NCI-H526 treated with DMSO at 0.1 percent for 48 hours (cell line): Measurements from ENCODE around the gene NPLOC4.

Experiments
- DNase-seq: peaks from one replicate; lab custom pipeline; 2025; lab: John Stamatoyannopoulos, UW

The NPLOC4 gene

DNA sequence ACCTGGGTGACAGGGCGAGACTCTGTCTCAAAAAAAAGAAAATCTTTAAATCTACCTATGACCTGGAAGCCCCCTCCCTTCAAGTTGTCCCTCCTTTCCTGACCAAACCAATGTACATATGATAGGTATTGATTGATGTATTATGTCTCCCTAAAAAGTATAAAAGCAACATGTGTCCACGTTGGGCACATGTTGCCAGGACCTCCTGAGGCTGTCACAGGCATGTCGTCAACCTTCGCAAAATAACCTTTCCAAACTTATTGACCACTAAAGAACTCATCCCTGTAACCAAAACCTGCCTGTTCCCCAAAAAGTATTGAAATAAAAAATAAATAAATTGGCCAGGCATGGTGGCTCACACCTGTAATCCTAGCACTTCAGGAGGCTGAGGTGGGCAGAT, 25.1 kb upstream of the NPLOC4 start:
- DNase-seq = no peak

DNA sequence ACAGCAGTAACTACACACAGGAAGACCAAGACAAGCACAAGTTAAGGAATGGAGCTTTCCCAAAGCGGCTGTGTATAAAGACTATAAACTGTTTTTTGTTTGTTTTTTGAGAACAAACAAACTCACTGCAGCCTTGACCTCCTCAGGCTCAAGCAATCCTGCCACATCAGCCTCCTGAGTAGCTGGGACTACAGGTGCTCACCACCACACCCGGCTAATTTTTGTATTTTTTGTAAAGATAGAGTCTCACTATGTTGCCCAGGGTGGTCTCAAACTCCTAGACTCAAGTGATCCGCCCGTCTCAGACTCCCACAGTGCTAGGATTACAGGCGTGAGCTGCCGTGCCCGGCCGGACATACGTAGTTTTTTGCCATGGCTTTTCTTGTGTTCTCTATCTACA, 23.5 kb upstream of the NPLOC4 start:
- DNase-seq = no peak

DNA sequence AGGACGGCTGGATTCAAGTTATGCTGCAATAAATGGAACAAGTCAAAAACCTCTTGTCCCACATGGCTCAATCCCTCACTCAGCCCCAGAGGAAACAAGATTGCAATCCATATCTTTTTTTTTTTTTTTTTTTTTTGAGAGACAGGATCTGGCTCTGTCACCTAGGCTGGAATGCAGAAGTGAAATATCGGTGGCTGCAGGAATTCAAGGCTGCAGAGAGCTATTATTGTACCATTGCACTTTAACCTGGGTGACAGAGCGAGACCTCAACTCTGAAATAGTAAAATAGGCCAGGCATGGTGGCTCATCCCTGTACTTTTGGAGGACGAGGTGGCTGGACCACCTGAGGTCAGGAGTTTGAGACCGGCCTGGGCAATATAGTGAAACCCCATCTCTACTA, 22.1 kb upstream of the NPLOC4 start:
- no peak for DNase-seq

DNA sequence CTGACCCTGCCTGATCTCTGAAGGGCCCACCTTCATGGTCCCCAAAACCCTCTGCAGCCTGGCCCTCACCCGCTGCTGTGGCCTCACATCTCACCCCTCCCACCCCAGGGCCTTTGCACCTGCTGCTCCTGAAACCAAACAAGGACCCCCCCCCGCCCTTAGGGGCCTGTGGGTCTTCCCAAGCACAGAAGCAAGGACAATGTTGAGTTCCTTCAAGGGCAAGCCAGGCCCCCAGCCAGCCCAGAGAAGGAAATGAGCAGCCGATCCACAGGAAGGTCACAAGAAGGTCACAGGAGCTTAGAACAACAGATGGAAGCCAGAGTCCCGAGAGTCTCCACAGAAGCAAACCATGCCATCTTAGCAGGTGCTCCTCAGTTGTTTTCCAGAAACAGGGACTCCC, 19.9 kb upstream of the NPLOC4 start:
- DNase-seq = no peak

- no peak for DNase-seq
Measured at GRCh38 chr17:81656118-81656743, 19.3 kb upstream of the NPLOC4 start, which contains the start of gene PDE6G. TSS of gene PDE6G (minus strand) at chr17:81656542. CDS start at chr17:81653305, 3,237 bp downstream.

GRCh38 chr17:81655378-81656117, 18.6 kb upstream of the NPLOC4 start:
- no peak for DNase-seq

DNA sequence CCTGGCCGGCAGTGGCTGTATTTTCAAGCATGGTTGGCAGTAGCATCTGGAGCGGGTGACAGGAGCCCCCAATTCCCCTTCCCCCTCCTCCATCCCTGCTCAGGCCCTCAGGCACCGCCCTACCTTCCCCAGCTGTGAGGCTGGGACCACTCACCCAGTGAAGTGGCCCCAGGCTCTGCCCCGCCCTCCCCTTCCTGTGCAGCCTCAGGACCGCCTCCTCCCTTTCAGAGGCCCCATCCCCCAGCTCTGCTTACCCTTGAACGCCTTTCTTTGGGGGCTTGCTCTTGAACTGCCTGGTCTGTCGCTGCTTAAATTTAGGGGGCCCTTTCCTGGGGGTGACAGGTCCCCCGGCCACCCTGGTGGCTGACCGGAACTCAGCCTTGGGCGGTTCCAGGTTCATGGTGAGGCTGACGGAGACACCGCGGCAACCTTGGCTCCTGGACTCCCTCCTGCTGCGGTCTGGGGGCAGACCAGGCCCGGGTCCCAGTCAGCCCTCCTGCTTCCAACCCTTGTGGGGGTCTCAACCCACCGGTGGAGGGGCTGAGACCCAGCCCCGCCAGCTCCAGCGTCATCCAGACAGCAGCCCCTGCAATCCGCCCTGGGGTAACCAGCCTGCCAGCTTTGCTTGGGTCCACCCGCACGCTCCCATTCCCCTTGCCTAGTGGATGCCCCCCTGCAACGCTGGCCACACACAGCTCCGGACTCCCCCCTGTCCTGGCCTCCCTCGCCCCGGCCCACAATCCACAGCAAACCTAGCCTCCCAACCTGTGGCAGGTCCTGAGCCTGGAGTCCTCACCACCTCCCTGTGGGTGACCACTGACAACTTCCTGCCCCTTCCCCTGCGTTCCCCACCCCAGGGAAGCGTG, 16.2 kb upstream of the NPLOC4 start:
- DNase-seq = no peak

GRCh38 chr17:81651692-81652091, 14.8 kb upstream of the NPLOC4 start:
- no peak for DNase-seq

DNA sequence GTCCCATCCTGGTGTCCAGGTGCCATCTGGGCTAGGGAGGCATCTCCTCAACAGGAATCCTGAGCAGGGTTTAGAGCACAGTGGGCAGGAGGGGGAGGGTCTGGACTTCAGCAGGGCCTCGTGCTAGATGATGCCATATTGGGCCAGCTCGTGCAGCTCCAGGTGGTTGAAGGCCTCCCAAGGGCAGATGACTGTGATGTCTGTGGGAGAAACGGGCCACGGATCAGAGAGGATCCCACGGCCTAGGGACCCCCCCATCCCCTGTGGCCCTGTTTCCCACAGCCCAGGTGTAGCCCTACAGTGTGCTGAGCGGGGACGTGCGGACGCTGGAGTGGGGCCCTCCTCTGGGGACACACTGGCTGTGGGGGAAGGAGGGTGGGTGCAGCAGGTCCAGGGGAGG, 14.0 kb upstream of the NPLOC4 start:
- no peak for DNase-seq

DNA sequence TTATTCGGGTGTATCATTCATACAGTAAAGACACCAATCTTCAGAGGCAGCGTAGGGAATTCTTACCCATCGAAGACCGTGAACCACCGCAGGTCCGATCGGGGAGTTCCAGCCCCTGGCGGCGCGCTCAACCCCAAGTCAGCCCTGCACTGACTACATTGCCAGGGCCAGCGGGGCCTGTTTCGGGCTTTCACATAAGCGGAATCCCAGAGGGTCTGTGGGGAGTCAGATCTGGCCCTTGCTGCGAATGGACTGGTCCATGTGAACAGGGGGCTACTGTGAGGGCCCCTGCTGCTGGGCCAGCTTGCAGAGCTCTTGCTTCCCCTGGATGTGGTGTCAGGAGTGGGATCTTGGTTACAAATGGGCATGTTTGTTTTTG, 11.8 kb upstream of the NPLOC4 start:
- DNase-seq = no peak

- DNase-seq = no peak
Measured at GRCh38 chr17:81648013-81648706, 11.2 kb upstream of the NPLOC4 start.

- DNase-seq = no peak
Measured at GRCh38 chr17:81647640-81648012, 10.7 kb upstream of the NPLOC4 start.

DNA sequence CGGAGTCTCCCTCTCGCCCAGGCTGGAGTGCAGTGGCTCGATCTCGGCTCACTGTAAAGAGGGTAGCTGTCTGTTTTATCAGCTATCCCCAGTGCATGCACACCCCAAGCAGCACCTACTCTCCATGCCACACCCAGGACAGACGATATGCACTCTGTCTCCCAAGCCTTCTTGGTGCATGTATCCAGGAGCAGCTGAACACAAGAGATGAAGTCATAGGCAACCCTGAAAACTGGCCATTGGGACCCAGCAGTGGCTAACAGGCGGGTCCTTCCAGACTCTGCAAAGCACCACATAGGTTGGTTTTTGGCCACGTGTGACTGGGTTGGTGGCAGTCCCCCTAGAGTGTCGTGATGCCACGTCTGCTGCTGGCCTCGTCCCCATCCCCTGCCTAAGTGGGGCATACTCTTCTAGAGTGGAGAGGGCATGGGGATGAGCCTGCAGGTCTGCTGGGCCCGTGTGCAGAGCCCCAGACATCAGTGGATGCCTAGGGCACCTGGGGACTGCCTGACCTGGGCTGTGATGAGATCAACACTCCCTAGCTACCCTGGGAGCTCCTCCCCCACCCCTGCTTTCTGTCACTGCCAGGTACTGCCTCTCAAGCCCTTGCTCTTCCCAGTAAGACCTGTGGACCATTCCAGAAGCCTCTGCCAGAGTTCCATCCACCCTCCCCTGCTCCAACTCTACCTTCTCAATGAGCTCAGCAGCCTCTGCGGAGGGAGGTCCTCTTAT, 10.1 kb upstream of the NPLOC4 start:
- no peak for DNase-seq

- no peak for DNase-seq
Measured at GRCh38 chr17:81644976-81645952, 8.4 kb upstream of the NPLOC4 start.

- DNase-seq = no peak
Measured at GRCh38 chr17:81644496-81644895, 7.6 kb upstream of the NPLOC4 start.

DNA sequence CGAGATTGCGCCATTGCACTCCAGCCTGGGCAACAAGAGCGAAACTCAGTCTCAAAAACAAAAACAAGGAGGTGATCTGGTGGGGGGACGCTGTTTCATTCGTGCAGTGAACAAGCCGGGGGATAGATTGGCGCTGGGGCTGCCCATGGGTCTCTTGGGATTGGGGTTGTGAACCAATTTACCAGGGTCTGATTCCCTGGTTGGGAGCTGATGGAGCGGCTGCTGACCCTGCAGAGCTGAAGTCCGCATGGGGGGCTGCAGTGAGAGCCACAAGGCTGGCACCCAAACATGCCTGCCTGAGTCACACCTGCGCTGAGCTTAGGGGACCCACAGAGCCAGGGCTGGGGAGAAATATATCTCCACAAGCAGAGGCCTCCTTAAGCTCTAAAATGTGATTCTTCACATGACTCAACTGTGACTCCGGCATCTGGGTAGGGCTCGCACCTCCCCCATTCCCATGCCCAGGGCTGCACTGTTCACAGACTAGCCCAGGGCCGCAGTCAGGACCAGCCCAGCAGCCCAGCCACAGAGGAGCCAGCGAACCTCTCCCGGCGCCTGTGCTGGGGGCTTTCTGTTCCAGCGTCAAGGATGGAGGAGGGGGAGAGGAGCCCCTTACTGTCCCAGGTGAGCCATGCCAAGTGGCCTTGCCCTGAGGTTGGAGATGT, 5.0 kb upstream of the NPLOC4 start:
- no peak for DNase-seq

- DNase-seq = no peak
Measured at GRCh38 chr17:81640011-81640410, 3.1 kb upstream of the NPLOC4 start.

GRCh38 chr17:81638683-81639082, 1.8 kb upstream of the NPLOC4 start:
- DNase-seq = no peak

GRCh38 chr17:81635973-81636504, 873 bp downstream of the NPLOC4 start:
- no peak for DNase-seq

- no peak for DNase-seq
Measured at GRCh38 chr17:81635431-81635830, 1.5 kb downstream of the NPLOC4 start.
